MM.1S (cell line): ENCODE data around the gene ANAPC16.

Experiments used
- EZH2 ChIP-seq: fragments of 300-600 bp; sonication (generic); optimal IDR thresholded peaks from 2 replicates; pipeline ENCODE3; 2017; ENCODE audit warnings: low read depth, mild to moderate bottlenecking, antibody characterized with exemption, low read length, mixed read lengths
- EZH2phosphoT487 ChIP-seq: fragments of 300-600 bp; sonication (generic); IDR thresholded peaks from 2 replicates; pipeline ENCODE4 v1.6.1; 2018; ENCODE audit warnings: antibody characterized with exemption, low read length
- TF ChIP-seq, protein P1 (sequence below): fragments of 300-600 bp; sonication (generic); IDR thresholded peaks from 2 replicates; pipeline ENCODE4 v1.5.1; 2016; ENCODE audit warnings: antibody characterized with exemption, low read length, mixed read lengths

- TF ChIP-seq, protein P1, sequence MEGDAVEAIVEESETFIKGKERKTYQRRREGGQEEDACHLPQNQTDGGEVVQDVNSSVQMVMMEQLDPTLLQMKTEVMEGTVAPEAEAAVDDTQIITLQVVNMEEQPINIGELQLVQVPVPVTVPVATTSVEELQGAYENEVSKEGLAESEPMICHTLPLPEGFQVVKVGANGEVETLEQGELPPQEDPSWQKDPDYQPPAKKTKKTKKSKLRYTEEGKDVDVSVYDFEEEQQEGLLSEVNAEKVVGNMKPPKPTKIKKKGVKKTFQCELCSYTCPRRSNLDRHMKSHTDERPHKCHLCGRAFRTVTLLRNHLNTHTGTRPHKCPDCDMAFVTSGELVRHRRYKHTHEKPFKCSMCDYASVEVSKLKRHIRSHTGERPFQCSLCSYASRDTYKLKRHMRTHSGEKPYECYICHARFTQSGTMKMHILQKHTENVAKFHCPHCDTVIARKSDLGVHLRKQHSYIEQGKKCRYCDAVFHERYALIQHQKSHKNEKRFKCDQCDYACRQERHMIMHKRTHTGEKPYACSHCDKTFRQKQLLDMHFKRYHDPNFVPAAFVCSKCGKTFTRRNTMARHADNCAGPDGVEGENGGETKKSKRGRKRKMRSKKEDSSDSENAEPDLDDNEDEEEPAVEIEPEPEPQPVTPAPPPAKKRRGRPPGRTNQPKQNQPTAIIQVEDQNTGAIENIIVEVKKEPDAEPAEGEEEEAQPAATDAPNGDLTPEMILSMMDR = no peak
- no peak for TF ChIP-seq EZH2
- no peak for TF ChIP-seq EZH2phosphoT487
Measured at GRCh38 chr10:72171175-72171630, 44.6 kb upstream of the ANAPC16 start.
